NCI-H1048 (cell line): ENCODE measurements around the gene TGFBR1.

Experiments used
- DNase-seq: peaks from one replicate; lab custom pipeline; 2025; lab: John Stamatoyannopoulos, UW

Gene TGFBR1

DNA sequence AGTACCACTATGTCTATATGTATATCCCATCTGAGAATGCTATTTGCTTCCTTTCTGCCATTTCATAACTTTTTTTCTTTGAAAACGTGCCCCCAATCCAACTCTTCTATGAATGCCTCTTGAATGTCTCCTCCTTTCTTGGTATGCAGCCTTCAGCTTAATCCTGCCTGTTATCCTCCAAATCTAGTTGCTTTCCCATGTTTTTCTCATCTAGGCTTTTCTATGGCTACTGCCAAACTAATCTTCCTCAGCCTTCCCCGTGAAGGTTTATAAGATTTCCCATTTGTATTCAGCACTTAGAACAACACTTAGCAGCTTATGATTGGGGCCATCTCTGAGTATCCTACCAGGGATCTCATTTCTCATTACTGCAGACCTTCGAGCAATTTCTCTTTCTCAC, 2.5 kb downstream of the TGFBR1 start:
- DNase-seq = no peak

DNA sequence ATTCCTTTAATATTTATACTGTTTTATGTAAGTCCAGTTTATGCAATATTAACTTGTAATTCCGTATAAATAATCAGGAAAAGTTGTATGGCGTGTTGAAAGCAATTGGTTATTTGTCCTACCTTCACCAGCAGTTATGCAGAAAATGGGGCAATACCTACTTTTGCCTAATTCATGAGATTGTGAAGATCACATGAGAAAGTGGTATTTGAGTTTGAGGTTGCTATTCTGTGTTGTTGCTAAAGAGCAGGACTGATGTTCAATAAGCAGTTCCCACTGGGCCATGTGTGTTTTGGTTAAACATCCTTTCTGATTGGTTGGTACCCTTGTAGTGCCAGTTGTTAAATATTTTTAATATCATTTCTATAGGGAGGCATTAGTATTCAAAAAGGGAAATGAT, 3.2 kb downstream of the TGFBR1 start:
- DNase-seq = no peak

DNA sequence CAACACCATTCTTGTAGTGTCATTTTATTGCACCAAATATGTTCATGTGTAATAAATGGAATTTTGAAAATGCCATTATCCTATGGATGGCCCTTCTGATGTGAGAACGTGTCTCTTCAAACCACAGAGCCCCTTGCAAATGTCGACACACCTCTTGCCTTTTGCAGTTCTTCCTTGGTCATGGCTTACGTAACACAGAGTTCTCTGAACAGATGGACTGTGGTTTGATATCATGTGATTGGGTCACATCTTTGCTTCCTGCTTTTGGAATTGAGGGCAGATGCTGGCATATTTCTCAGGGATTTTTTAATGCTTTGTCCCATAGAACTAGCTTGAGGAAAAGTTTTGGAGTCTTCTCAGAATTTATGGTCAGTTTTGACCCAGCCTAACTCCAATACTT, 4.6 kb downstream of the TGFBR1 start:
- no peak for DNase-seq

DNA sequence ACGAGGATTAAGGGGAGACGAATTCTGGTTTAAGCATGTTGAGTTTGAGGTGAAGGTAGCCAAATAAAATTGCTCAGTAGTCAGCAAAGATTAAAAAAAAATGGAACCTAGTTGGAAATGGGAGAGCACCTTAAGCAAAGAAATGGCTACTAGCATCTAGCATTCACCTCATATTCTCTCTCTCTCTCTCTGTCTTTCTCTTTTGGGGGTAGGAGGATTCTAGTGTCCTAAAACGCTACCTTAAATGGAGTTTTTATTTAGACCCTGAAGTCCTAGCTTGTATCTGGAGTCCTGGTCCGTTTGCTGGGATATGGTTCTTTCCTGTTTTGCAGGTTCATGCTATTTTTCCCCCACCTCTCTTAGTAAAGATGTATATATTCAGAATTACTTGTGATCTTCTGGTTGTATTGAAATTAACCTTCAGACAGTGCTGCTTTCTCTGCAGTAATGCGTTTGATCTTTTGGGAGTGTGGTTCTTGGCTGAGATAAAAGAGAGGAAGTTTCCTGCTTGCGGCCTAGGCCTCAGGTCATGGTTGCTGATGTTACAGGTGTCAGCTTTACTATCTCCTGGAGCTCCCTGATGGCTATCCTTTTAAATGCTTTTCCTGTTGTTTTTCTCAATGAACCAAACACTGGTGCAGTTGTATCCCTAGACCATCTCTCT, 8.0 kb downstream of the TGFBR1 start:
- no peak for DNase-seq

DNA sequence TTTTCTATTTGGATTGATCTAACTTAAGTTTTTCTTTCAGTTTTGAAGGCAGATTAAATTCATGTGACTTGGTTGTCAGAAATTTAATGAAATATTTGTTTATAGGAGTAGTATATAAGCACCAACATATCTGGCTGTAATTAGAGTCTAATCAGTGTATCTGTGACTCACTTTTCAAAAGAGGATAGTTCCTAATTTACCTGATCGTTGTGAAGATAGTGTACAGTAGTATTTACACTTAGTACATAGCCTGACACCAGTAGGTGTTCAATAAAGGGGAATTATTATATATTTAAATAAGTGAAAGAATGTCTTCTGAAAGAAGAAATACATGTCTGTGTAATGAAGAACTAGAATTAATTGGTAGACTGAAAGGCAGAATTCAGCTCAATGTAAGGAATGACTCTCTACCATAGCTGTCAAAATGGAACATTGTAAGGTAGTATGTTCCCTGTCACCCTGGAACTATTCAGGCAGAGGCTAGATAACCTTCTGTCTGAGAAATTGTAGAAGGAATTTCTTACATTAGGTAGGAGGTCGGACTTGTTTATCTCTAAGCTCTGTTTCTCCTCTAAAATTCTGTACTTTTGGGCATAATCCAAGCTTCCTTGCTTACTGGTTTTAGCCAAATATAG, 8.6 kb downstream of the TGFBR1 start:
- no peak for DNase-seq

DNA sequence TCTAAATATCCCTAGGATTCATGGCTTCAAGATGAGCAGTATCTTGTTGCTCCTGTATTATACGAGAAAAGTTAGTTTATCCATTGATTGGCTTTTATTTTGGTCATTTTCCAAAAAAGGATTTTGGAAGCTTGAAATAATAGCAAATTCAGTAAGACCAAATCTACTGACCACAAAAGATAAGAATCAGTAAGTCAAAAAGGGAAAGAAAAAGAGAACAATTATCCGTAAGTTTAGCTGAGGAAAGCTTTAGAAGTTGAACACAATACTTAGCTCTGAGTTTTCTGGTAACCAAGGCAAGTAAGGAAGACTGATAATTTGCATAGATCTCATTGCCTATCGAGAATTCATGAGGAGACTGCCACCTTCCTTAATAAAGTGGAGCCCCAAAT, 9.1 kb downstream of the TGFBR1 start:
- DNase-seq = no peak

DNA sequence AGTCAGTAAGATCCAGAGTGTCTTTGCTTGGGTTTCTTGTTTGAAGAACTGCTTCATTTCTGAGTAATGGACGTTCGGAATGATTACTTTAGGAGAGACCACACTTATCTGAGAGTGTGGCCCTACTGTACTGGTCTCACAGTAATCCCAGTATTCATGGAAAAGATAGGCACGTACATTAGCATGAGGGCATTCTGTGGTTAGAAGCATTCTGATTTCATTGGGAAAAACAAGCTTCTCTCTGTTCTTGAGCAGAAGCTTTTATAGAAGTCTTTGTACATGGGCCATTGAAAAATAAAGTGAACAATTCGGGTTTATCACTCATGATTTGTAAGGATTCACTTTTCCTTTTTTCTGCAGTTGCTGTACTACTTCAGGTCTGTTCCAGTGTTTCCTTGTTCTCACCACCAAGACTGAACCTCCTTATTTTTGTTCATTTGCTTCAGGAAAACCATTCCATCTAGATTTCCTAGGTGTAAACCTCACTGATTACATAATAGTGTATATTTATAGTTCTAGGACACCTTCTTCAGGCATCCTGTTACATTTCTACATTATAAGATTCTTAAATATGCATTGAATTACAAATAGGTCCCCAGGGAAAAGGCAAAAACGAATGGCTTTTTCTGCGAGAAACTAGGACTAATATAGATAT, 10.1 kb downstream of the TGFBR1 start:
- no peak for DNase-seq

DNA sequence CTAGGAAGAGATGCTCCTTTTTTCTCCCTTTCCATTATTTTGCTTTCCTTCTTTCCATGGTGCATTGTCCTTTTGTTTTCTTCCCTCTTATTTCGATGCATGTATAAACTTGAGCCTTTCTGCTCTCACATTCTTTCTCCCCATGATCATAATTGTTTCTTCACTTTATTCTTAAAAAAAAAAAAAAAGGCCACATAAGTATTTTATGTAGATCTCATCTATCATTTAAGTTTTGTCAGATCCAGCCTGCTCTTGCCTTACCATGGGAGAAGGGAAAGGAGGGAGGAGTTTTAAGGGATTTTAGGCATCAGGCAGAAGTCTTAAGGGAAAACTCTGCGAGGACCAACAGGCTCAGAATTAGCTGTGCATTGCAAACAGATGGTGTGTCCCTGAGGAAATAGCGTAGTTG, 11.1 kb downstream of the TGFBR1 start:
- no peak for DNase-seq

DNA sequence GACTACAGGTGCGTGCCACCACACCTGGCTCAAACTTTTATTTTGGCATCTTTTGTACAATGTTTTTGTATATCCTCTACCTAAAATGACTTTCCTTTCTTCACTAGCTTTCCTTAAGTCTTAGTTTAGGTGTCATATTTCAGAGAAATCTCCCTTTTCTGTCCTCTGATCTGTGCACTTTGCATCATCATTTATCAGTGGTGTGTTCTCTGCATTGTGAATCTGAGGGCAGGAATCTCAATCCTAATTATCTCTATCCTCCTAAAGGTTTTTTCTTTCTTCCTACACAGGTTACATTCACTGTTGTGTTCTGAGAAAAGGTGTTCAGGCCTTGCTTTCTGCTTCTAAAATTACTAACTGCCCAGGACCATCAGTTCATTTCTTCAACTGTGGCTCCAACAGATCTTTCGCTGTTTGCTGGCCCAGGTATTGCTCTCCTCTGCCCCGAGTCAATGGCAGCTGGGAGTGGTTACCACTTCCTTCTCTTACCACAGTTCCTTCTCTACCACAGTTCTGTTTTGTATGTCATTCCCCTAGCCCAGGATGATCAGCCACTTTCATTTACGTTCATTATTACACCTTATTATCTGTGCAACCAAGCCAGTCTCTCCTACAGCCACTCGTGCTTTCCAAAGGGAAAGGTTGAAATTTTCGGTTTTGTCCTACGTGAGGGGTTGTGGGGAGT, 14.0 kb downstream of the TGFBR1 start:
- DNase-seq = no peak

DNA sequence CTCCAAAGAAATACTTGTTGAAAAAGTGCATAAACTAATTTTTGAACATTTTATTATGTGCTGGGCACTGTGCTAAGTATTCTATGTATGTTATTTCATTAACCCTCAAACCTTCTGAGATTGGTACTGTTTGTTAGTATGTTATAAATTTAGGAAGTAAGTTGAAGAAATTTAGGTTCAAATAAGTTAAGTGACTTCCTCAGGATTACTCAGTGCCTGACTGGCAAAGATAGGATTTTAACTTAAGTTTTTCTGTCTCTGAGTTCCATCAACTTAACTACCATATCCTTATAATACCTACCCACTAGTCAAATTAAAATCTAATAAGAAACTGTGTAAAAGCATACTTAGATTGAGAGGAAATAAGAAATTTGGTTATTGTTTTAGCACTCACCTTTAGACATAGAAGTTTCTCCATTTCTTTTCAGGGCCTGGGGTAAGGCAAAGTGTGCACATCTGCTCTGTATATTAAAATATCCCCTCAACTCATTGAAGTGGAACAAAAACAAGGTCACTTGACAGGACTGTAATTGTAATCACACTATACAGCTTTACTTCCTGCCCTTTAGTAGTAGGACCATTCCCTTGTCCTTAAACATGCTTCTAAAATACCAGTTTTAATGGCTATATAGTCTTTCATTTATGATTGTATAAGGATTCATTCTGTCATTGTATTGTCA, 15.2 kb downstream of the TGFBR1 start:
- DNase-seq = no peak

DNA sequence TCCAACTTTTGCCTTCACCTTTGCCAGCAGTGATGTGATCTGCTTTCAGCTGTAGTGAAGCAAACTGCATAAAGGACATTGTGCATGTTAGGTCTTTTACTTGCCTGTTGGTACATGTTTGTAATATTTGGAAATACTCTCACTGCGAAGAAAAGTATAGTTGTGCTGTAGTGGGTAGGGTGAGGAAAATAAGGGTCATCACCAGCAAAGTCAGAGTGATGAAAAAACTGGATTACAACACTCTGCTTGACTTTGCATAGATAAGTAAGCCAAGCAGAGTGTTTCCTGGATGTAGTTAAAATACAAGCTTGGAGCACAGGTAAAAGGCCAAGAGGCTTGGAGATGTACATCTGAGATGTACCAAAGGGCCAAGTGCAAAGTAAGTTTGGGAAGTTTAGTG, 16.7 kb downstream of the TGFBR1 start:
- DNase-seq = no peak

DNA sequence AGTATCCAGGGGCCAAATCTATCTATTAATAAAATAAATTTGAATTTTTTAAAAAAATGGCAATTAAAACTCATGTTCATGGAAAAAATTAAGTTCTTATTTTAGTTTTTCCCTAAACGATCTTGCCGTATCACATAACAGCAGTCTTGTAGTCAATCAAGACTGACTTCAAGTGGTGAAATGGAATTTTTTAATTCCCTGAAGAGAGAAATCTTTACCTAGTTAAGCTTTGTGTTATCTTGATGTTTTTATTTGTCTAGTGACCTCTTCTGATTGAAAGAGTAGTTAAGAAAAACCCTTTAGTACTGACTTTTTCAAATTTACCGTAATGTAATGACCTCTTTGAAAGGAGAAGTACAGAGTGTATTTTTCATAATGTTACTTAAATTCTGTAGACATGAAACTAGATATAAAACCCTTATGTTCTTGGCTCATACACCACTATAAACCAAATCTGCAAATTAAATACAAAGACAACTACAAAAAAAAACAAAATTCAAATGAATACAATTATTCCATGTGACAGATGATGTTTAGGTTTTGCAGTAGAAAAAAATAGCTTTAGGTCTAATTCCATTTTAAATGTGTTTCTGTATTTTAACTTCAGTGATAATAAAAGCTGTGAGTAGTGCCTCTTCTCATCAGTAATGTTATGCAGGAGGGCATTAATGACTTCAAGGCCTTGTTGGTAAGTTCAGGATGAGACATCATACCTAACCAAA, 19.8 kb downstream of the TGFBR1 start:
- no peak for DNase-seq

DNA sequence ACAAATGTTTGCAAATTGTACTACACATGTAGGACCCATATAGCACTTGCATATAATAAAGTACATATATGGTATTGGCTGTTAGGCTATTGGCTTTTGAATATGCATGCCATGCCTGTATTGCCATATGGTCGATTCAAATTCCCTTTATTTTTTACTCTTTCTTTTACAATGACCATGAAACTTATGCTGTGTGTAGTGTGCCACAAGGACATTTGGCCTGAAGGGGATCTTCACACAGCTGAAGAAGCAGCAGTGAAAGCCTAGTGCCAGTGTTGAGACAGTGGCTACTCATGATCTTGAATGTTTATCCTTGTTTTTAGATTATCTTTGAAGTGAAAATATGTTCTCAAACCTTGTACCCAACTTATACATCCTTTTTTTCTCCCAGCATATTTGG, 20.5 kb downstream of the TGFBR1 start:
- DNase-seq = no peak

DNA sequence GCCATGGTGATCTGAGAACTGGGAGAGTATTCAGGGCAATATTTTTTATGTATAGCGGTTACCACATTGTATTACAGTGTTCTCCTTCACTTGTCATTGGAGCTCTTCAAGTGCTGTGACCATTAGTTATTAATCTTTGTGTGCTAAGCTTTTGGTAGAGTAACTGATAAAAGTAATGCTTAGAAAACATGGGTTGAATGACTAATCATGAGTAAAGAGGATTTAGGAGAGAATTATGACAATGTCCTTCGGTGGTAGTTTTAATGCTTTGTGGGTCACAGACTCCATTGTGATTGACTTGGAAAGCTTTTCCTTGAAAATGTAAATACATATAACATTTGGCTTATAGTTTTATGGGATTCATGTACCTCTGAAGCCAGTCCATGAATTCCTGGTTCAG, 21.4 kb downstream of the TGFBR1 start:
- DNase-seq = no peak

DNA sequence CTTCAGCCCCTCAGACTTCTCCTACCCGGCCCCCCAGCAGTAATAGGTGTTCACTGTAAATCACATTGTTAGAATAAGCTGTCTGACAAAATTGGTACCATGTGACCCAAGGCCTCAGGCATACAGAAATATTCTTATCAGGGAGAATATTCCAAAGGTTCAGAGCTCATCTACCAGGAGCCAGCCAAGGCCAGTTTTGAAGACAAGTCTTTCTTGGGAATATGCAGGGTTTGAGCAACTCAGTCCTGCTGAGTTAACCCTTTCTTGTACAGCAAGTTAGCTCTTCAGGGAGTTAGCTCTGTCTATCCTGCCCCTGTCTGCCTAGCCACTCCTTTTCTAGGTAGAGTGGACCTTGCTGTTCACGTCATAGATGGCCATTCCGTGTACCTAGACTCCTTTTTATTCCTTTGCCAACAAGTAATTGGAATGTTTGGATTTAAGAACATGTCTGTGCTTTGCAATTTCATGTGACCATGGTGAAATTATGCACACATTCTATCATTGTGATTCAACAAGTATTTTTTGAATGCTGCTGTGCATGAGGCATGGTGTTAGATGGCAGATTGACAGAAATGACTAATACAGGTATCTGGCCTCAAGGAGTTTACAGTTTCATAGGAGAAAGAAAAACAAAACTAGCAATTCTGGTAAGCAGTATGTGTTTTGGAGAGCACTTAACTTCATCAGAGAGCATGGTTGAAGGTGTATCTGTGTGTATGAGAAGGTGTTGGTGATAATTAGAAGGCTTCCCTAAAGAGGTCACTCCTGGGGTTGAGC, 22.6 kb downstream of the TGFBR1 start:
- no peak for DNase-seq

DNA sequence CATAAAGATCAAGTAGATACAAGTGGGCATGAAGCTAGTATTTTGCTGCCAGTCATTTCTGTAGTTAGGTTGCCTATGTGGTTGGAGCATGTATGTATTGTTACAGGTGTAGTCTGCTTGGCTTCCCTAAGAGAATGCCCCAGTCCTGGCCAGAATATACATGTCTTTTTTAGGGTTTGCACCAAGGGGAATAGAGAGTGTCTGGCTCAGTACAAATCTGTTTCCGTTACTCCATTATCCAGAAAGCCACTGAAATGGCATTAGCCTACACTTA, 23.2 kb downstream of the TGFBR1 start:
- DNase-seq = no peak

DNA sequence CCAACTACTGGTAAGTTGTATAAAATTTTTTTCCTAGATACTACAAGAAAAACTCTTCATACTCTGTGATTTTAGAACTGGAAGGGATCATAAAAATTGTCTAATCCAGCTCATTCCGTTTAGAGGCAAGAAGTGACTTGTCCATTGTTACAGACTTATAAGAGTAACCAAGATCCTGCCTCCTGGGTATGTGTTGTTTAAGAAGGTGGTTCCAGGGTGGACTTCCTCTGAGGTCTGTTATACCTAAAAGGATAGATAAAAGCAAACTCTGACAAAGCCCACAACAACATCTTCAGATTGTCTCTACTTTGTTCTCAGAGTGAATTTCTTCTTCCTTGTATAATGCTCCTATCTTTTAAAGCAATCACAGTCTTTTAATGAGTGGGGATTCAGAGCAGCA, 24.2 kb downstream of the TGFBR1 start:
- DNase-seq = no peak

DNA sequence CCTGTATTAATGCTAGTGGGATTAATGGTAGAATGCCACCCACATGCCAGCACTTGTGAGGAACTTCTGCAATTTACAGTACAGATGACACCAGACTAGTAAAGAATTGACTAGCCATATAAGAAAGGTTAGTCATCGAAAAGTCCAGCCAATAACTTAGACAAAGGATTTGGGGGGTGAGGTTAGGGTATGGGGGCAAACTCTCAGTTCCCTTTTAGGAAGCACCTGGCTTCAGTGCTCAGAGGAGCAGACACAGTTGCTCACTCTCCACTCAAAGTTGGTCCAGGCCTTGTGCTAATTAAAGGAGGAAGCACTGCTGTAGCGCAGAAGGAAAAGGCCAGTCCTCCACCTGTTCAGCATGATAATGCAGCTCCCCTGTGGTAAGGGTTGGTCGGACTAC, 25.2 kb downstream of the TGFBR1 start:
- DNase-seq = no peak

DNA sequence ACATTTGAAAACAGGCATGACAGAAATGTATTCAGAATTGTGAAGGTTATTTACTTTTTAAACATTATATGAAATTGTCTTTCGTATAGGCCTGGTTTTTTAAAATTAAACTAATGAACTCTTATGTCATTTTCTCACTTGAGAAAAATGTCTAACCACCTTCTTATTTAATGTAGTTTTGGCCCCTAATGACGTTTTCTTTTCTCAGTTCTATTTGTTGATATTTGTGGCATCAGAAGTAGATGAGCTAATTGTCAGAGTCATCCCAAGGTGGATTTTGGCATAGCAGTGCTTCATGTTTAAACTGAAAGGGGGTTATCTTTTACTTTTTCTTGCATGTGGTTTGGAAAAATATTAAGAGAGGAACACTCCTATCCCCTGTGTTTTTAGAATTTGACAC, 28.2 kb downstream of the TGFBR1 start:
- no peak for DNase-seq

DNA sequence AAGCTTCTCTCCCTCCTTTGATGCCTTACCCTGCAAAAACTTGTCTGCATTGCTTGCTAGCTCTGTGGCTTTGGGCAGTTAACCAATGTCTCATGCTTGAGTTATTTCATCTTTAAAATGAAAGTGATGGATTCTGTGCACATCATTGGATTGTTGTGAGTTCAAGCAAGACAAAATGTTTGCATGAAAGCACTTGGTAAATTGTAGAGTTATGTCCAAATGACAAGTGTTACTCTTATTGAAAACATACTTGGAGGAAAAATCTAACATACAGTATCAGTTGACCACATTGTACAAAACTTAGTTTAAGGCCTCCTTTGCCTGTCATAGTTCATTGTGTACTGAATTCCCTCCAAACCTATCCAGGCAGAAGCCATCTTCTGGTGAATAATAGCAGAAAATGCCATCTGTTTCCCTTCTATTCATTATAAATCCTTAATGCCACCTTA, 30.0 kb downstream of the TGFBR1 start:
- DNase-seq = no peak

DNA sequence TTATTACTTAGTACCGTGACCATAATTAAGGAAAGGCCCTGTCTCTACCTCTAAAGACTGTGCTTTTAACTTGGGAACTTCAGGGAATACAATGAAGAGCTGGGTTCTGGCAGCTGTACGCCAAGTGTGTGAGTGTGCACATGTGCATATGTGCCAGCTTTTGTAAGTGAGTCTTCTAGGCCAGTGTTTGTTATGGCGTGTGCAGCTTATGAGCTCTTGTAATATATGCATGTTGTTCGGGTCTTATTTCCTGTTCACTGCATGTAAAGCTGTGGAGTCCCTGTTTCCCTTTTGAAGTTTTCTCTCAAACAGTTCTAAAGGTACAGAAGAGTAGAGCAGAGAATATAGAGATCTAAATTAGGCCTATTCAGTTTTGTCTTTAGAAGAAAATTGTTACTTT, 30.5 kb downstream of the TGFBR1 start:
- DNase-seq = no peak
